IPS-15b (cell line): ENCODE results near the gene TBC1D8B.

Experiments
- H3K27me3 ChIP-seq: one replicate; pipeline ENCODE4 v1.6.1; 2013; ENCODE audit warnings: low read length; ENCODE audit not compliant: control insufficient read depth, insufficient read depth
- H3K36me3 ChIP-seq: one replicate; pipeline ENCODE4 v1.6.1; 2013; ENCODE audit warnings: low read length; ENCODE audit not compliant: control insufficient read depth, insufficient read depth
- H3K4me1 ChIP-seq: one replicate; pipeline ENCODE4 v1.6.1; 2013; ENCODE audit warnings: mild to moderate bottlenecking, low read length; ENCODE audit not compliant: control insufficient read depth, insufficient read depth
- H3K4me3 ChIP-seq: one replicate; pipeline ENCODE4 v1.5.1; 2013; ENCODE audit warnings: low read depth, low read length
- H3K9ac ChIP-seq: one replicate; pipeline ENCODE4 v1.6.1; 2013; ENCODE audit warnings: low read depth, mild to moderate bottlenecking, low read length
- H3K9me3 ChIP-seq: one replicate; pipeline ENCODE4 v1.6.1; 2013; ENCODE audit warnings: mild to moderate bottlenecking, low read length; ENCODE audit not compliant: control insufficient read depth, insufficient read depth

Gene TBC1D8B

DNA sequence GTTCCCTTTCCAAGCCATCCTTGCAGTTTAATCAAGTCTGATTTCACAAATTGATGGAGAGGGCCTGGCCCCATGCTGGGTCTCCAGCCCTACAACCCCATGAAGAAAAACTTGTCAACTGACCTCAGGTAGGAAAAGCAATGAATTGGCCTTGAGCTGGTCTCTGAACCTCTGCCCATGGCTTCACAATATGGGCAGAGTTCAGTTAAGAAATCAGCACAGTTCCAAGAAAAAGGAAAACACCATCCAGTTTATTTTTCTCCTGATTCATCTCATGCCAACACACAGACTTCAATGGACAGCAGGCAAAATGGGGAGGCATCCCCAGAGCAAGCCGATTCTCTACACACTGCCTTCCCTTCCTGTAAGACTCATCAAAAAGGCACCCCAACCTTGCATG lies 97.4 kb downstream of the TBC1D8B start:
- Histone ChIP-seq H3K9me3 (no peaks in the 10 kb centered on the region), H3K4me3 (no peak overlapping the region), H3K4me1 (peaks cover 6% of the 10 kb centered on the region), H3K36me3 (no peaks in the 10 kb centered on the region), H3K9ac (no peak overlapping the region), H3K27me3 (no peaks in the 10 kb centered on the region)

DNA sequence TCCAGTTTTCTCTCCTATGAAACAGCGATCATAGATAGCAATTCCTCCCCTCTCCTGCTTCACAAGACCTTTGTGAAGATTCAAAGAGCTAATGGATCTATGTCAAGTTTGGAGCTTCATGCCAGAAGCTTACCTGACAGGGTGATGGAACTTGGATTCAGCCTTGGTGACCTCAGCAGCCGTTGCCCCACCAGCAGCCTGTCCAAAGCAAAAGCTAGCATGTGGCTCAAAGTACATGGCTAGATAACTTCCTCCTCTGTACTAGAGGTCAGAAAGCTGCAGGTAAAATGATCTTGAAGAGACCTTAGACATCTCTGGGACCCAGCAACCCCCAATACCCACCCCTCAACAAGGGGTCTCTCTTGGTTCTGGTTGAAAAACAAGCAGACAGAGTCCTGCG lies 98.9 kb downstream of the TBC1D8B start:
- H3K36me3 ChIP-seq, result no peaks in the 10 kb centered on the region
- no peak overlapping the region for H3K9ac ChIP-seq
- no peaks in the 10 kb centered on the region for H3K9me3 ChIP-seq
- H3K4me3 ChIP-seq, result no peak overlapping the region
- no peaks in the 10 kb centered on the region for H3K27me3 ChIP-seq
- peaks cover 6% of the 10 kb centered on the region for H3K4me1 ChIP-seq

DNA sequence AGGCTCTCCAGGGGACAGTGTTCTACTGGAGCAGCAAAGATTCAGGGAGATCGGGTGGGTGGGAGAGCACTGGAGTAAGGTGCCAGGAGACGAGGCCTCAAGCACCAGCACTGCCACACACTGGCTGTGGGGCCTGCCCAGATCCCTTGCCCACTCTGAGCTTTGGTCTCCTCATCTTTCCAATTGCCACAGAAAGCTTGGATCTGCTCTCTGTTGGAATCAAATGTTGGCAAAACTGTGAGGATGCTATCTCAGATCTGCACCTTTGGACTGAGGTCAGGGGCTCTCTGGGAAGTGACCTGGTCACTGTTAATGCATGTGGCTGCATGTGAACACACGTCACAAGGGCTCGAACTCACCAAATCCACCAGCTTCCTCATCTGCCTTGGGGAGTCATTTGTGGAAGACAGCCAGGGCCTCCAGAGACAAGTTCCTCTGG lies 99.3 kb downstream of the TBC1D8B start:
- H3K9ac ChIP-seq, result no peak overlapping the region
- no peaks in the 10 kb centered on the region for H3K36me3 ChIP-seq
- no peaks in the 10 kb centered on the region for H3K27me3 ChIP-seq
- peaks cover 6% of the 10 kb centered on the region for H3K4me1 ChIP-seq
- no peak overlapping the region for H3K4me3 ChIP-seq
- no peaks in the 10 kb centered on the region for H3K9me3 ChIP-seq

DNA sequence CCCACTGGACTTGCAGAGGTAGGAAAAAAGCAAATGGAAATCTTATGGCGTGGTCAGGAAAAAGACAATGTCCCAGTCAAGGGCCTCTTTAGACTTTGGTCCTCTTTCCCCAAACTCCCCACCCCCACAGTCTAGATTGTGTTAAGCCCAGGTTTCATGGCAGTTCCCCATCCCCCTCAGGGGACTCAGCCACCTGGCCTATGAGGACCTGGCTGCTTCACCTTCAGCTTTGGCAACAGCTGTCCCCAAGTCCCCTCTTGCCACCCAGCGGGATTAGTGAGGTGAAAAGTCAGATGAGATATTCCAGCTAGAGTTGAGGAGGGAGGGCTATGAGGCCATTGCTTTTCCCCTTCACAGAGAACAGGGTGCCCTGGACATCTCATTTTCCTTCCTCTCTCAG lies 100.2 kb downstream of the TBC1D8B start:
- no peaks in the 10 kb centered on the region for H3K36me3 ChIP-seq
- H3K9me3 ChIP-seq, result no peaks in the 10 kb centered on the region
- H3K4me1 ChIP-seq, result peaks cover 6% of the 10 kb centered on the region
- H3K9ac ChIP-seq, result no peak overlapping the region
- no peaks in the 10 kb centered on the region for H3K27me3 ChIP-seq
- no peak overlapping the region for H3K4me3 ChIP-seq

DNA sequence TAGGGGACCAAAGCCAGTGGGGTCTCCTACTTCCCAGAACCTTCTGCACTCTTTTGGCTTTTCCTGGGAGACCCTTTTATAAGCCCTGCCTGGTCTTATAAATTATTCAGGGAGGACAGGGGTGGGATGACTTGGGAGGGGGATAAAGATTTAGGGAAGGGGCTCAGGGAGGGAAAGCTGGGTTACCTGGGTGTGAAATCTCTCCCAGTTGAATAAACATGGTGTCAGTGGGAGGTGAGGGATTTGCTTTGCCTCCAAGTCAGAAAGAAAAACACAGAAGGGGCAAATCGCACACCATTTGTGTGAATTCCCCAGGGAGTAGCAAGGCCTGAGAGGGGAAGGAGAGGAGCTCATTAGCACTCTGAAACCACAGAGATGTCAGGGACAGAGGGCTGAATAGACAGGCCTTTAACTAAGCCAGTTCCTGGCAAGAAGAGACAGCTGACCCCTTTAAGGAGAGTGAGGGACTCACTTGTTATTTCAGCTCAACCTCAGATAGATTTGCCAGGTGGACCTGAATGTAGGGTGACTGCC lies 100.9 kb downstream of the TBC1D8B start, which contains the start of gene RIPPLY1:
RIPPLY1 (minus strand) TSS at position 51 of the 534 bp plus-strand sequence. CDS start 54 bp downstream, outside the sequence.
- H3K4me1 ChIP-seq, result peaks cover 6% of the 10 kb centered on the region
- no peaks in the 10 kb centered on the region for H3K9me3 ChIP-seq
- no peaks in the 10 kb centered on the region for H3K27me3 ChIP-seq
- no peaks in the 10 kb centered on the region for H3K36me3 ChIP-seq
- H3K9ac ChIP-seq, result no peak within 1 kb of the TSS
- H3K4me3 ChIP-seq, result no peak within 1 kb of the TSS

DNA sequence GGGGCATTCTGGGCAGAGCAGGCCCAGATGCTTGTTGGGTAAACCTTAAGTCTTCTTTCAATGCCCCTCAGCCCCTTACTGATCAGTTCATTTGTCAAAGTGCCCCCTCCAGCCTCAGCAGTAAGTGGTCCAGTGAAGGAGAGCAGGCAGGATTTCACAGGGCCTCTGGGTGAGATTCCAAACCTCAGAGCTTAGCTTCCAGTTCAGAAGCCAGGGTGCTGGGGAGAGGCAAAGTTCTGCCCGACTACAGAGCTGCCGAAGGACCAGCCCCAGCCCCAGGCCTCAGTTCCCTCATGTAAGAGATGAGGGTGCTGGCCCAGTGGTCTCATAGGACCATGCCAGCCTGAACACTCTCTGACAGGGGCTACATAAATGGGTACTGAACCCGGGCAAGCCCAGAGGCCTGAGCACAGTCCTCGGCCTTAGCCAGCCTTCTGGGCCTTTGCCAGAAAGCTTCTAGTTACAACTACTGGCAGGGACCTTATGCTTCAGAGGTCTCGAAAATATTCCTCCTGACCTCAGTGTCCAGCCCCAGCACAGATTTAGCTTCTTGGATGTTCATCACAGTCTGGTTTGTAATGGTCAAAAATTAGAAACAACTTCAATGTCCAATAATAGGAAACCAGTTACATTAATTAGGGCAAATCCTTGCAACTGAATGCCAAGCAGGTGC lies 101.5 kb downstream of the TBC1D8B start:
- no peaks in the 10 kb centered on the region for H3K36me3 ChIP-seq
- H3K4me3 ChIP-seq, result no peak overlapping the region
- no peak overlapping the region for H3K9ac ChIP-seq
- H3K9me3 ChIP-seq, result no peaks in the 10 kb centered on the region
- no peaks in the 10 kb centered on the region for H3K27me3 ChIP-seq
- peaks cover 2% of the 10 kb centered on the region for H3K4me1 ChIP-seq

DNA sequence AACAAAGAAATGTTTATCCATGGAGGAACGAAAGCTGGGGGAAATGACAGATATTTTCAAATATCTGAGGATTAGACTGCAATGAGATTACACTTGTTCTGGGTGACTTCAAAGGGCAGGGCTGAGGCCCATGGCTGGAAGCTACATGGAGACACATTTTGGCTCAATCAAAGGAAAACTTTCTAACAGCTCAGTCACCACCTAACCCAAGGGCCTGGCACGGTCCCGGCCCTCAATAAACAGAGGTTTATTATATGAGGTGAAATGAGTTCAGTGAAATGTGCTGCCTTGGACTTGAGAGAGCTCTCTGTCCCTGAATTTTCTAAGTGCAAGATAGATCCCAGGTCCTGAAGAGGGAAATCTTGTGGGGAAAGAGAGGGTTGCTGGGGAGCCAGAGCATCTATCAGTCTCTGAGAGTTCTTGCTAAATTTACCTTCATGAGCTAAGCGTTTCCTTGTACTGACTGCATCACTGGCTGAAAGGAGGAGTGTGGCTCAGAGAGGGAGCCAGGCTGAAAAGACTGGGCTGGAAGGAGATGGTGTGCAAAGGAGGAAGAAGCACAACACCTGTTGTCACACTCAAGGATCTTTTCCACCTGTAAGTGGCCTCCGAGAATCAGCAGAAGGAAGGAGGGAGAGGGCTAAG lies 102.7 kb downstream of the TBC1D8B start:
- Histone ChIP-seq H3K9ac (no peak overlapping the region), H3K4me3 (no peak overlapping the region), H3K4me1 (no peaks in the 10 kb centered on the region), H3K9me3 (no peaks in the 10 kb centered on the region), H3K36me3 (no peaks in the 10 kb centered on the region), H3K27me3 (no peaks in the 10 kb centered on the region)

DNA sequence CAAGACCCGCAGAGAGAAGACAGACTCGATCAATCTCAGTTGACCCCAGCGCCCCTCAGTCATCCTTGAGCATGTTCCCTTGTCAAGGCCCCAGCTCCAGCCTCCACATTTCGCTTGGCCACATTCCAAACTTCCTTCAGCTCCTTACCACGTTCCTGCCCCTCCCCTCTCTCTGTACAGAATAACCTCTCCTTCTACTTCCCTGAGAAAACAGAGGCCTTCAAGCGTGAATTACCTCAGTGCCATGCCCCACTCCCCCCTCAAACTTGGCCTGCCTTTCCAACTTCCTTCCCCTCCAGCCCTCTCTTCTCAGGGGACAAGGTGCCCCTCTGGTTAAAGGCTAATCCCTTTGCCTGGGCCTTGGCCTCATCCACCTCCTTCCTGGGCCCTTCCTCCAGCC lies 103.9 kb downstream of the TBC1D8B start:
- Histone ChIP-seq H3K9ac (no peak overlapping the region), H3K4me1 (no peaks in the 10 kb centered on the region), H3K27me3 (no peaks in the 10 kb centered on the region), H3K36me3 (no peaks in the 10 kb centered on the region), H3K4me3 (no peak overlapping the region), H3K9me3 (no peaks in the 10 kb centered on the region)

DNA sequence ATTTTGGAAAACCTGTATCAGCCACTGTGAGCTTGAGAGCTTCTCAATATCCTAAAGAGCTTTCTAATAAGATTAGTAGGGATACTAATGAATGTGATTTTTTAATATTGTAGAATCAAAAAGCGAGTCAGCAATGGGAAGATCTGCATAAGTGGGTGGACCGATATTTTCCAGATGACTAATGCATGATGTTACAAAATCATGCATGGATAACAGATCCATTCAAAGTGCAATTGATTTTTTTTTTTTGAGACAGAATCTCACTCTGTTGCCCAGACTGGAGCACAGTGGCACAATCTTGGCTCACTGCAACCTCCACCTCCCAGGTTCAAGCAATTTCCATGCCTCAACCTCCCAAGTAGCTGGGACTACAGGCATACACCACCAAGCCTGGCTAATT lies 110.4 kb downstream of the TBC1D8B start:
- Histone ChIP-seq H3K9ac (no peak overlapping the region), H3K27me3 (no peaks in the 10 kb centered on the region), H3K9me3 (no peaks in the 10 kb centered on the region), H3K4me3 (no peak overlapping the region), H3K36me3 (no peaks in the 10 kb centered on the region), H3K4me1 (no peaks in the 10 kb centered on the region)

DNA sequence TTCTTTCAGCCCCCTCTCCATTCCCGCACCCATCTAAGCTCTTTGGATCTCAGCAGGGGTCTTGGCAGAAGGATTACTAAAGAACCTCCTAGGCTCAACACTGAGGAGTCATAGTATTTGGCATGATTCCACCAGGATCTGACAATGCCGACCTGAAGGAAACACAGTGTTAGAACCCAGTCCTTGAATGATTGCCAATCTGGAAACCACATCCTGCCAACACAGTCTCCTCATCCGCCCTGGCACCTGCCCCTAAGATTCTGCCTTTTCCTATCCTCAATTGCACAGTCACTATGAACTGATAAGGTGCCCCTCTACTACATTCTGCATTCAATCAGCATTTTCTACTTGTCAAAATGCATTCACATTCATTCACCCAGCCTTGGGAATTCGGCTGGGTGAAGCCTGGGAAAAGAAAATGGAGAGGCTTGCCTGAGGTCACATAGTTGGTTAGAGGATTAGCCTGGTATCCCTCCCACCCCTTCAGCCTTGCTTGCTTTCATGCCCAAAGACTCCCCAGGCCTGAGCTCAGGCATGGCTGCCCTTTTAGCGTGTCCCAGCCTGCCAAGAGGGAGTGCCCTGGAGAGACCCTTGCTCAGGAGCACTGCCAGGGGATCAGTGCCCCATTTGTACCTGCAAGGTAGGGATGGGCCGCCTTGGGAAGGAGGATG lies 115.5 kb downstream of the TBC1D8B start:
- no peaks in the 10 kb centered on the region for H3K36me3 ChIP-seq
- H3K27me3 ChIP-seq, result no peaks in the 10 kb centered on the region
- H3K9me3 ChIP-seq, result no peaks in the 10 kb centered on the region
- H3K4me3 ChIP-seq, result no peak overlapping the region
- no peak overlapping the region for H3K9ac ChIP-seq
- peaks cover 6% of the 10 kb centered on the region for H3K4me1 ChIP-seq

DNA sequence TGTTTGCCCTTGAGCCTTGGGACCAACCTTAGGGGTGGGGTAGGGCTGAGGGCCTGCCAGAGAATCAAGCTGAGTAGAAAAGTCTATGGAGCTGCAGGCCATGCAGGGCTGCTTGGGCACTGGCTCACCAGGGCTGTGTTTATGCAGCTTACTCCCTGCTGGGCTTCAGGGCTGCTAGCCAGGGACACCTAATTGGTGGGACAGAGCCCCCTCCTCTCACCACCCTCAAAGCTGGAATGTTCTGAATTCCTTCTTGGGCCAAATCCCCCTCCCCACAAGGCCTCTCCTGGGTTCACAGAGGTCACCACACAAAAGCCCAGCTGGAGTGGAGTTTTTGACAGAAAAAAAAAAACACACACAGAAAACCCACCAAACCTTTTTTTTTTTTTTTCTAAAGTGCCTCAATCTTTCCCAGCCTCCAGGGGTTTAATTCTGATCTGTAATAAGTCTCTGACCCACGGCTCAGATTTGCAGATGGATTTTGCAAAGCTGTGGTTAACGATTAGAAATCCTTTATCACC lies 117.5 kb downstream of the TBC1D8B start, which contains the start of gene CLDN2:
CLDN2 (plus strand) TSS at position 471 of the 521 bp plus-strand sequence. CDS start 7,827 bp downstream, outside the sequence.
- Histone ChIP-seq H3K4me3 (no peak within 1 kb of the TSS), H3K9me3 (no peaks in the 10 kb centered on the region), H3K4me1 (peaks cover 6% of the 10 kb centered on the region), H3K9ac (no peak within 1 kb of the TSS), H3K27me3 (no peaks in the 10 kb centered on the region), H3K36me3 (no peaks in the 10 kb centered on the region)
